ENCODE measurements around the gene GHRHR. TPM values are rescaled to one million over a fixed set of nuclear protein-coding genes. Genes with fewer than 3 reads are reported as not detected.

Gene GHRHR
- total RNA-seq, 2 donors from 2014 or later = 4.4 TPM; not detected in 1

DNA sequence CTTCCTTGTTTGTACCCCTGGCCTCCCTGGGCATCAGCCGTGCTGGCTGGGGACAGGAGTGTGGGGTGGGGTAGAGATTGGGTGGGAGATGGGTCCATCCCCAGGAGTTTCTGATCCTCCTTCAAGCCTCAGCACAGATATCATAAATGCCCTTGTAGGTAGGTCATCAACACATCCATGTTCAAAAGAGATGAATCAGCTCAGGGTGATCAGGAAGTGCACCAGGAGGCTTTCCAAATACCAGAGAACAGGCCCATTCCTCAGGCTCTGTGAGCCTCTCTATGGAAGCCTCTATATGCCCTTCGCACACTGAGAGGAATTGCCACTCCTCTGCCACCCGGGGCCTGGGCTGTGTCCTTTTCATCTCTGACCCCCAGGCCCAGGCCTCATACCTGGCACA, 56.4 kb downstream of the GHRHR start:
- Histone ChIP-seq H3K9me3 (no peaks in the 10 kb centered on the region), H3K36me3 (no peaks in the 10 kb centered on the region), H3K27ac (no peak overlapping the region), H3K4me1 (replicated peaks) (no peaks in the 10 kb centered on the region), H3K4me3 (no peak overlapping the region), H3K27me3 (replicated peaks; ENCODE audit: insufficient read depth) (no peaks in the 10 kb centered on the region)
- TF ChIP-seq POLR2AphosphoS5 (IDR thresholded peaks at IDR 0.05) = no peak
- TF ChIP-seq POLR2A (IDR thresholded peaks at IDR 0.05) = no peak
- TF ChIP-seq, protein P1, sequence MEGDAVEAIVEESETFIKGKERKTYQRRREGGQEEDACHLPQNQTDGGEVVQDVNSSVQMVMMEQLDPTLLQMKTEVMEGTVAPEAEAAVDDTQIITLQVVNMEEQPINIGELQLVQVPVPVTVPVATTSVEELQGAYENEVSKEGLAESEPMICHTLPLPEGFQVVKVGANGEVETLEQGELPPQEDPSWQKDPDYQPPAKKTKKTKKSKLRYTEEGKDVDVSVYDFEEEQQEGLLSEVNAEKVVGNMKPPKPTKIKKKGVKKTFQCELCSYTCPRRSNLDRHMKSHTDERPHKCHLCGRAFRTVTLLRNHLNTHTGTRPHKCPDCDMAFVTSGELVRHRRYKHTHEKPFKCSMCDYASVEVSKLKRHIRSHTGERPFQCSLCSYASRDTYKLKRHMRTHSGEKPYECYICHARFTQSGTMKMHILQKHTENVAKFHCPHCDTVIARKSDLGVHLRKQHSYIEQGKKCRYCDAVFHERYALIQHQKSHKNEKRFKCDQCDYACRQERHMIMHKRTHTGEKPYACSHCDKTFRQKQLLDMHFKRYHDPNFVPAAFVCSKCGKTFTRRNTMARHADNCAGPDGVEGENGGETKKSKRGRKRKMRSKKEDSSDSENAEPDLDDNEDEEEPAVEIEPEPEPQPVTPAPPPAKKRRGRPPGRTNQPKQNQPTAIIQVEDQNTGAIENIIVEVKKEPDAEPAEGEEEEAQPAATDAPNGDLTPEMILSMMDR (IDR thresholded peaks at IDR 0.05) = no peak
- no peak for DNase-seq (ENCODE audit: low spot score)
- WGBS = 93% methylated on average over 3 of the region's 3 CpGs
- intact Hi-C loops (cut with DNase I) = no loop called here

DNA sequence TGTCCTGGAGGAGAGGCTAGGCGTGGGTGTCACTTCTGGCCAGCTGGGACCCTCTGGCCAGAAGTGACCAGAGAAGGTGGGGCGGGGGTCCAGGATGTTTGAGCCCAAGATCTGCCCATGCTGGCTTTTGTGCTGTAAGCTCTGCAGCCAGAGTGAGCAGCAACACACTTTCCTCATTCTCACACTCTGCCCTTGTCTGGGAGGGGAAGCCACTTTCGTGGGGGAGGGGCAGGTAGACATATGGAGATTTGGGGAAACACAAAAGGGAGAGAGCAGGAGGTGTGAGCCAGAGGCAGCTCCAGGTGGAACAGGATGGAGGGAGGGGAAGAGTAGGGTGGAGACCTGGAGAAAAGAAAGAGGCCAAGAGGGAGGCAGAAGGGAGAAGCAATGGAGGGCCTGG, 56.9 kb downstream of the GHRHR start:
- H3K36me3 ChIP-seq = no peaks in the 10 kb centered on the region
- no peak overlapping the region for H3K27ac ChIP-seq
- H3K4me3 ChIP-seq = no peak overlapping the region
- TF ChIP-seq, protein P1 (IDR thresholded peaks at IDR 0.05) = no peak
- TF ChIP-seq POLR2AphosphoS5 (IDR thresholded peaks at IDR 0.05) (no peak), POLR2A (IDR thresholded peaks at IDR 0.05) (no peak)
- no peaks in the 10 kb centered on the region for H3K9me3 ChIP-seq
- 72% methylated on average over 3 of the region's 3 CpGs for WGBS
- no peaks in the 10 kb centered on the region for H3K27me3 ChIP-seq (replicated peaks; ENCODE audit: insufficient read depth)
- no peak for DNase-seq (ENCODE audit: low spot score)
- intact Hi-C loops (cut with DNase I) = no loop called here
- H3K4me1 ChIP-seq (replicated peaks) = no peaks in the 10 kb centered on the region

DNA sequence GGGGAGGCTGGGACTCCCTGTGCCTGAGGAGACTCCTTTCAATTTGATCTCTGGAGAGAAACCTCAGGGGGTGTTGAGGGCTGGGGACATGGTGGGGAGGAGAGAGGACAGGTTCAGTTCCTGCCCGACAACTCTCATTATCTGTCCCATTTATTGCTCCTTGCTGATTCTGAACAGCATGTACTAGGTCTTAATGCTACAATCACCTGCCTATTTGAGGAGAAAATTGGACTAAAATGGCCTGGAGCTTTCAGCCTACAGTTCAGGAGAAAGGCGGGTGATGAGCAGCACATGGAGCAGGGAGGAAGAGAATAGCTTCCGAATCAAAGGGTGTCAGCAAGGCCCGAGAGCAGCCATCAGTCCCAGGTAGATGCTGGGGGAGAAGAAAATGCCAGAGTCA, 58.4 kb downstream of the GHRHR start:
- intact Hi-C loops (cut with DNase I) = no loop called here
- Histone ChIP-seq H3K27me3 (replicated peaks; ENCODE audit: insufficient read depth) (no peaks in the 10 kb centered on the region), H3K27ac (no peak overlapping the region), H3K36me3 (no peaks in the 10 kb centered on the region), H3K4me3 (no peak overlapping the region), H3K9me3 (no peaks in the 10 kb centered on the region), H3K4me1 (replicated peaks) (no peaks in the 10 kb centered on the region)
- DNase-seq (ENCODE audit: low spot score) = no peak
- no peak for TF ChIP-seq POLR2AphosphoS5 (IDR thresholded peaks at IDR 0.05)
- TF ChIP-seq POLR2A (IDR thresholded peaks at IDR 0.05) = no peak
- WGBS = 88% methylated on average over 4 of the region's 4 CpGs

DNA sequence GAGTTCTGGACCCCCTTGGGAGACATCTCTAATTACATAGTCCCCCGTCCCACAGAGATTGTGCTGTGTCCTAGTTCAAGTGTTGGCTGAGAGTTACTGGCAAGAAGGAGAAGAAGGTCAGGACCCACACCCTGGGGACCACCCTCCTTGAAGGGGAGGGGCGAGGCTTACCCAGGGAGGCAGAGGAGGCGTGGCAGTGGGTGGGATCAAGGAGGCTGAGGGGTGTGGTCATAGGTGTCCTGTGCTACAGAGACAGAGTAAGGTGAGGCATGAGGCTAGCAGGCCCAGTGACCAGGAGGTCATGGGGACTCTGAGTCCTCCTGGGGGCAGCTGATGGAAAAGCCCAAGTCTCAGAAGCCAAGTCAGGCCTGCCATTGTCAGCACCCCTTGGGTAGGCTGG, 59.0 kb downstream of the GHRHR start:
- no peaks in the 10 kb centered on the region for H3K27me3 ChIP-seq (replicated peaks; ENCODE audit: insufficient read depth)
- no peaks in the 10 kb centered on the region for H3K36me3 ChIP-seq
- H3K9me3 ChIP-seq = no peaks in the 10 kb centered on the region
- DNase-seq (ENCODE audit: low spot score) = no peak
- WGBS = 92% methylated on average over 3 of the region's 3 CpGs
- TF ChIP-seq, protein P1 (IDR thresholded peaks at IDR 0.05) = no peak
- TF ChIP-seq POLR2A (IDR thresholded peaks at IDR 0.05) = no peak
- no peak for TF ChIP-seq POLR2AphosphoS5 (IDR thresholded peaks at IDR 0.05)
- no peak overlapping the region for H3K27ac ChIP-seq
- H3K4me3 ChIP-seq = no peak overlapping the region
- H3K4me1 ChIP-seq (replicated peaks) = no peaks in the 10 kb centered on the region
- intact Hi-C loops (cut with DNase I) = no loop called here

DNA sequence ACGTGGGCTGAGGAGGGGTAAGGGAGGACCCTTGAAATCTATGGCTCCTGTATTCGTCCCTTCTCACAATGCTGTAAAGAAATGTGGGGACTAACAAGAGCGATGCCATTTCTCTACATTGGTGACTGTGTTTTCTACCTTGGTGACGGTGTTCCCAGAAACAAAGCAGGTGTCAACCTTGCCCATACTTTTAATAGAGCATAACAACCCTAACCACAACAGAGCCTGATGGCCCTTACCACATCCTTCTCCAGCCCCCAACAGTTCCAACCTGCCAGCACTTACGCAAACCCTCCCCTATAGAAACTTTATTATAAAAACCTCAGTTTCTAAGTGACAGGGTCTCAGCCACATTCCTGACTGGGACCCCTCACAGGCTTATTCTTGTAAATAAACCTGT, 60.1 kb downstream of the GHRHR start:
- no peak overlapping the region for H3K4me3 ChIP-seq
- intact Hi-C loops (cut with DNase I) = no loop called here
- no peaks in the 10 kb centered on the region for H3K27me3 ChIP-seq (replicated peaks; ENCODE audit: insufficient read depth)
- no peaks in the 10 kb centered on the region for H3K9me3 ChIP-seq
- DNase-seq (ENCODE audit: low spot score) = no peak
- no peaks in the 10 kb centered on the region for H3K36me3 ChIP-seq
- H3K4me1 ChIP-seq (replicated peaks) = no peaks in the 10 kb centered on the region
- WGBS = 85% methylated on average over 5 of the region's 5 CpGs
- TF ChIP-seq, protein P1 (IDR thresholded peaks at IDR 0.05) = no peak
- no peak for TF ChIP-seq POLR2A (IDR thresholded peaks at IDR 0.05)
- no peak for TF ChIP-seq POLR2AphosphoS5 (IDR thresholded peaks at IDR 0.05)
- no peak overlapping the region for H3K27ac ChIP-seq
